Uterus (tissue), 2 donors: ENCODE data around the gene SERF1B.
"Not testable (repeated sequence)": the region's sequence is repeated elsewhere in the genome, so short reads cannot be mapped to it uniquely, and the experiment has no call there.

Experiments used
- POLR2A ChIP-seq, 2 donors: fragments of 450-650 bp; IDR thresholded peaks; one replicate each; pipeline ENCODE4 v1.6.1; 2016; ENCODE audit warnings: antibody characterized with exemption in 2 of 2, mild to moderate bottlenecking in 1 of 2, moderate library complexity in 1 of 2
- TF ChIP-seq, protein P1 (sequence below), 4 experiments: fragments of 200-600 bp in 2 of 4; fragments of 450-650 bp in 2 of 4; sonication (generic) in 2 of 4; IDR thresholded peaks; one replicate each; pipeline ENCODE4 v1.5.1; 2016 to 2019; ENCODE audit warnings: antibody characterized with exemption in 4 of 4, mild to moderate bottlenecking in 2 of 4, moderate library complexity in 1 of 4

DNA sequence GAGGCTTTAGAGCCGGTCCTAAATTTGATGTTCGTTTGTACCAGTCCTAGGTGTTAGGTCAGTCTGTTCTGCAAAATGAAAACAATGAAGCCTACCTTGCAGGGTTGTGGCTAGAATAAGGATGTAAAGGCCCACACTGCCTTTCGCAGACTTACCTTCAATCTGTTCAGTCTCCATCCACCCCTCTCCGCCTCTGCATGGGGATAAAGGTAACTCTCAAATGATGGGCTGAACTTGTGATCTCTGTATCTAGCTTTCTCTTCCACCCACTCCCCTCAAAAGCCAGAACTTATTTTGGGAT, 744 bp downstream of the SERF1B start:
- not testable (repeated sequence) for TF ChIP-seq POLR2A (IDR thresholded peaks at IDR 0.05)
- TF ChIP-seq, protein P1, sequence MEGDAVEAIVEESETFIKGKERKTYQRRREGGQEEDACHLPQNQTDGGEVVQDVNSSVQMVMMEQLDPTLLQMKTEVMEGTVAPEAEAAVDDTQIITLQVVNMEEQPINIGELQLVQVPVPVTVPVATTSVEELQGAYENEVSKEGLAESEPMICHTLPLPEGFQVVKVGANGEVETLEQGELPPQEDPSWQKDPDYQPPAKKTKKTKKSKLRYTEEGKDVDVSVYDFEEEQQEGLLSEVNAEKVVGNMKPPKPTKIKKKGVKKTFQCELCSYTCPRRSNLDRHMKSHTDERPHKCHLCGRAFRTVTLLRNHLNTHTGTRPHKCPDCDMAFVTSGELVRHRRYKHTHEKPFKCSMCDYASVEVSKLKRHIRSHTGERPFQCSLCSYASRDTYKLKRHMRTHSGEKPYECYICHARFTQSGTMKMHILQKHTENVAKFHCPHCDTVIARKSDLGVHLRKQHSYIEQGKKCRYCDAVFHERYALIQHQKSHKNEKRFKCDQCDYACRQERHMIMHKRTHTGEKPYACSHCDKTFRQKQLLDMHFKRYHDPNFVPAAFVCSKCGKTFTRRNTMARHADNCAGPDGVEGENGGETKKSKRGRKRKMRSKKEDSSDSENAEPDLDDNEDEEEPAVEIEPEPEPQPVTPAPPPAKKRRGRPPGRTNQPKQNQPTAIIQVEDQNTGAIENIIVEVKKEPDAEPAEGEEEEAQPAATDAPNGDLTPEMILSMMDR (IDR thresholded peaks at IDR 0.05): not testable (repeated sequence)
